HG02678 (cell line): ENCODE data around the gene STX18.

Source experiments
- ATAC-seq: cut with Tn5 transposase; IDR thresholded peaks from one replicate; pipeline ENCODE4 v1.9.1; 2021; ENCODE audit warnings: mild to moderate bottlenecking, moderate library complexity; ENCODE audit not compliant: unreplicated experiment

Gene STX18

GRCh38 chr4:4407299-4408131 is 134.3 kb downstream of the STX18 start:
- ATAC-seq: no peak

GRCh38 chr4:4406455-4407298 is 135.2 kb downstream of the STX18 start:
- no peak for ATAC-seq

GRCh38 chr4:4405358-4405962 is 136.4 kb downstream of the STX18 start:
- no peak for ATAC-seq

- no peak for ATAC-seq
These were observed 138.9 kb downstream of the STX18 start for GRCh38 chr4:4402966-4403365.

GRCh38 chr4:4401036-4401435 is 140.8 kb downstream of the STX18 start:
- no peak for ATAC-seq

GRCh38 chr4:4398430-4398829 is 143.4 kb downstream of the STX18 start:
- no peak for ATAC-seq

- ATAC-seq: no peak
These were observed 144.4 kb downstream of the STX18 start for GRCh38 chr4:4397441-4397819.

GRCh38 chr4:4396628-4397440 is 145.0 kb downstream of the STX18 start:
- no peak for ATAC-seq

- ATAC-seq: no peak
These were observed 145.8 kb downstream of the STX18 start for GRCh38 chr4:4395849-4396627.

GRCh38 chr4:4395371-4395770 is 146.5 kb downstream of the STX18 start:
- ATAC-seq: no peak

- ATAC-seq: no peak
These were observed 147.2 kb downstream of the STX18 start for GRCh38 chr4:4394644-4395043.

- ATAC-seq: no peak
These were observed 149.2 kb downstream of the STX18 start for GRCh38 chr4:4392501-4393183.

GRCh38 chr4:4391866-4392265 is 150.0 kb downstream of the STX18 start:
- ATAC-seq: no peak

- ATAC-seq: no peak
These were observed 151.2 kb downstream of the STX18 start for GRCh38 chr4:4390515-4391240.

GRCh38 chr4:4390046-4390445 is 151.8 kb downstream of the STX18 start:
- ATAC-seq: no peak

- ATAC-seq: no peak
These were observed 152.8 kb downstream of the STX18 start for GRCh38 chr4:4388836-4389575.

GRCh38 chr4:4388311-4388790 is 153.5 kb downstream of the STX18 start:
- ATAC-seq: no peak
